Upper lobe of right lung (tissue), 1 donor: ENCODE results near the gene USP10. TPM values are rescaled to one million over a fixed set of nuclear protein-coding genes. Genes with fewer than 3 reads are reported as not detected.
"Not testable (repeated sequence)": the region's sequence is repeated elsewhere in the genome, so short reads cannot be mapped to it uniquely, and the experiment has no call there.

Experiments
- ATAC-seq: fragments of 200-7000 bp; cut with Tn5 transposase; one replicate; pipeline ENCODE4 v1.9.1; 2020; ENCODE audit warnings: mild to moderate bottlenecking, moderate library complexity
- DNase-seq: peaks from one replicate; pipeline ENCODE4 v3.0.0-alpha.2; 2020
- H3K27ac ChIP-seq: fragments of 200-600 bp; one replicate; pipeline ENCODE4 v1.8.0; 2022
- H3K27me3 ChIP-seq: fragments of 200-600 bp; one replicate; pipeline ENCODE4 v1.8.0; 2022; ENCODE audit warnings: mild to moderate bottlenecking
- H3K36me3 ChIP-seq: fragments of 200-600 bp; one replicate; pipeline ENCODE4 v1.8.0; 2022
- H3K4me1 ChIP-seq: fragments of 200-600 bp; one replicate; pipeline ENCODE4 v1.8.0; 2022
- H3K4me3 ChIP-seq: fragments of 200-600 bp; one replicate; pipeline ENCODE4 v1.8.0; 2022; ENCODE audit warnings: mild to moderate bottlenecking
- H3K9me3 ChIP-seq: fragments of 200-600 bp; one replicate; pipeline ENCODE4 v1.8.0; 2022
- intact Hi-C: fragments of 100-400 bp; cut with DNase I; formaldehyde crosslinking; loops from one replicate; pipeline ENCODE4 v1.11.0; 2022
- total RNA-seq: library from RNA; stranded (reverse); fragmentation: NEBNext Ultra II Directional; extraction: Animal tissue kit (Norgen Biotek cat#: 25700); gene quantifications from one replicate; pipeline ENCODE4 v1.2.1, GENCODE V29; 2021
- TF ChIP-seq, protein P1 (sequence below): fragments of 200-600 bp; IDR thresholded peaks from one replicate; pipeline ENCODE4 v1.8.0; 2022; ENCODE audit warnings: antibody characterized with exemption
- donor health status: DM: no; HTN: yes; CAD: no; lungs with severe emphysema.

Gene USP10
- total RNA-seq, 1 donor from 2014 or later: 59.6 TPM

DNA sequence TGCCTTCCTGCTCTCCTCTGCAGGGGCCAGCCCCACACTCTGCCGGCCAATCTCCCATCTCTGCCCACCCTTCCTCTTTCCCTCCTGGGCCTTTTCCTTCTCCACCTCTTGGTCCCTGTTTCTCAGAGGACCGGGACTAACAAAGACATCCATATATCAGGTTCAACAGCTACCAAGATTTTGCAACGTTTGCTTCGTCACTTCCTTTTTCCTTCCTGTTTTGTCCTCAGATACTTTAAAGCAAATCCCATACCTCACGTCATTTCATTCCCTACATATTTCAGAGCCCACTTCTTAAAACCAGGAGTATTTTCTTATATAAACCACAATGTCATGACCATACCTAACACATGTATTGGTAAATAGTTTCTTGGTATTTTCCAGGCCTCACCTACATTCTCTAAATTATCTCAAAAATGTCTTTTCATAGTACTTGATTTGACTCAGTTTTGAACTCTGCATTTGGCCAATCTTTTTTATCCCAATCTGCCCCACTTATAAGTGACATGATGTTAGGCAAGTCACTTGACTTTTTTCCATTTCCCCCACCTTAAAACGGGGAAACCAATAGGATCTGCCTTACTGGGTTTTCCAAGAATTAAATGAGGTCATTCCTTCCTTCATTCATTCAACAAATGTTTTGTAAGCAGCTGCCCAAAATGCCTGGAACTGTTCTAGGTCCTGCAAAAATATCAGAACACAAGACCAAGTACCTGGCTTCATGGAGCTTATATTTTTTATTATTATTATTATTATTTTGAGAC is 7.2 kb upstream of the USP10 start:
- no peak for ATAC-seq
- DNase-seq: no peak
- H3K27ac ChIP-seq: no peak overlapping the region
- no peak overlapping the region for H3K4me3 ChIP-seq
- TF ChIP-seq, protein P1, sequence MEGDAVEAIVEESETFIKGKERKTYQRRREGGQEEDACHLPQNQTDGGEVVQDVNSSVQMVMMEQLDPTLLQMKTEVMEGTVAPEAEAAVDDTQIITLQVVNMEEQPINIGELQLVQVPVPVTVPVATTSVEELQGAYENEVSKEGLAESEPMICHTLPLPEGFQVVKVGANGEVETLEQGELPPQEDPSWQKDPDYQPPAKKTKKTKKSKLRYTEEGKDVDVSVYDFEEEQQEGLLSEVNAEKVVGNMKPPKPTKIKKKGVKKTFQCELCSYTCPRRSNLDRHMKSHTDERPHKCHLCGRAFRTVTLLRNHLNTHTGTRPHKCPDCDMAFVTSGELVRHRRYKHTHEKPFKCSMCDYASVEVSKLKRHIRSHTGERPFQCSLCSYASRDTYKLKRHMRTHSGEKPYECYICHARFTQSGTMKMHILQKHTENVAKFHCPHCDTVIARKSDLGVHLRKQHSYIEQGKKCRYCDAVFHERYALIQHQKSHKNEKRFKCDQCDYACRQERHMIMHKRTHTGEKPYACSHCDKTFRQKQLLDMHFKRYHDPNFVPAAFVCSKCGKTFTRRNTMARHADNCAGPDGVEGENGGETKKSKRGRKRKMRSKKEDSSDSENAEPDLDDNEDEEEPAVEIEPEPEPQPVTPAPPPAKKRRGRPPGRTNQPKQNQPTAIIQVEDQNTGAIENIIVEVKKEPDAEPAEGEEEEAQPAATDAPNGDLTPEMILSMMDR: no peak
- H3K4me1 ChIP-seq: no peaks in the 10 kb centered on the region
- no peaks in the 10 kb centered on the region for H3K27me3 ChIP-seq
- H3K9me3 ChIP-seq: no peaks in the 10 kb centered on the region
- intact Hi-C loops: no loop called here
- H3K36me3 ChIP-seq: no peaks in the 10 kb centered on the region

DNA sequence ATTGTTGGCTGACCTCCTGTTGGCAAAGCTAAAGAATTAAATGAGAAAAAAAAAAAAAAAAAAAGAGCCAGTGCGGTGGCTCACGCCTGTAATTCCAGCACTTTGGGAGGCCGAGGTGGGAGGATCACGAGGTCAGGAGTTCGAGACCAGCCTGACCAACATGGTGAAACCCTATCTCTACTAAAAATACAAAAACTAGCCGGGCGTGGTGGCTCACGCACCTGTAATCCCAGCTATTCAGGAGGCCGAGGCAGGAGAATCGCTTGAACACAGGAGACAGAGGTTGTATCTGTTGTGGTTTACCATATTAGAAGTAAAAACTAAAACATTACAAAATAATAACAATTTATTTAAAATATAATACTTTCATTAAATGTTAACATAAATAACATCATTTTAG is 5.9 kb upstream of the USP10 start:
- intact Hi-C loops, H3K36me3 ChIP-seq, H3K4me1 ChIP-seq, H3K4me3 ChIP-seq, H3K27me3 ChIP-seq, H3K27ac ChIP-seq, ATAC-seq, DNase-seq, H3K9me3 ChIP-seq: not testable (repeated sequence)

DNA sequence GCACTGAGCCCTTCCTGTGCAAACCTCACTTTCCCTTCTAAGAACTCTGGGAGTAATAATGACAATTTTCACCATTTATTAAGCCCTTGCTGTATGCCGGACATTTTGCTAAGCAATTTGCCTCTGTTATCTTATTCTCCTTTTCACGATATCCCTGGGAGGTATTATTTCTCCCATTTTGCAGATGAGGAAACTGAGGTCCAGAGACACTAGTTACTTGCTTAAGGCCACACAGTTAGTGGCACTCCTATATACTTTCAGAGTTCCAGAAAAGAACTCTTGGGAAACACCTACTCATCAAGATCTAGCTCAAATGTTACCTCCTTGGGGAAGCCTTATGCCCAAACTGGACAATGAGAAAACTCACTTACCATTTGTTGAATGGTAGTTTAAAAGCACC is 4.8 kb upstream of the USP10 start:
- TF ChIP-seq, protein P1: no peak
- H3K27me3 ChIP-seq: no peaks in the 10 kb centered on the region
- H3K36me3 ChIP-seq: no peaks in the 10 kb centered on the region
- no peak overlapping the region for H3K27ac ChIP-seq
- ATAC-seq (no peak), DNase-seq (no peak)
- intact Hi-C loops: no loop called here
- no peaks in the 10 kb centered on the region for H3K9me3 ChIP-seq
- H3K4me3 ChIP-seq: no peak overlapping the region
- peaks cover 6% of the 10 kb centered on the region for H3K4me1 ChIP-seq

DNA sequence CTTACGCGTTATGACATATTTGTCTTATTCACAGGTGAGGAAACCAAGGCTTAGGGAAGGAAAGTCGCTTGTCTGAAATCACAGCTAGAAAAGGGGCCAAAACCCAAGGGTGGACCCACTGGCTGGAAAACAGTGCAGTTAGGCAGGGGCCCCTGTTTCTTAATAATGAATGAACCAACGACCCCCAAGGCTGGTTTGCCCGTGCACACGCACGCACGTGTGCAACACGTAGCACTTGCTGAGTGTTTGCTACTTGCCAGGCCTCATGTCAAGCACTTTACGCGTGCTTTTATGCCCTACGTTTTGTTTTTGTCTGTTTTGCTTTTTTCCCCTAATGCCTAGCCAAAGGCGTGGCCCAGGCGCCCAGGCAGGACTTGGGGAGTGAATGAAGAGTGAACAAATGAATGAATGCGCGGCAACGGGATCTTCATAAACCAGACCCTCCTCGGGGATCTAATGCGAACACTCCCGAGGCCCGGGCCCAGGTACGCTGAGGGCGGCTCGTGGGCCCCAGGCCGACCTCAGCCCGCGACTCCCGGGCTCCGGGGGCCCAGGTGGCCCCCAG is 571 bp upstream of the USP10 start:
- TF ChIP-seq, protein P1: no peak
- intact Hi-C loops: no loop called here
- ATAC-seq: no peak
- Histone ChIP-seq H3K9me3 (no peaks in the 10 kb centered on the region), H3K4me3 (peak overlapping the region; percentile 93), H3K4me1 (peaks cover 22% of the 10 kb centered on the region), H3K27me3 (no peaks in the 10 kb centered on the region), H3K27ac (peak overlapping the region; percentile 63), H3K36me3 (no peaks in the 10 kb centered on the region)
- no peak for DNase-seq

DNA sequence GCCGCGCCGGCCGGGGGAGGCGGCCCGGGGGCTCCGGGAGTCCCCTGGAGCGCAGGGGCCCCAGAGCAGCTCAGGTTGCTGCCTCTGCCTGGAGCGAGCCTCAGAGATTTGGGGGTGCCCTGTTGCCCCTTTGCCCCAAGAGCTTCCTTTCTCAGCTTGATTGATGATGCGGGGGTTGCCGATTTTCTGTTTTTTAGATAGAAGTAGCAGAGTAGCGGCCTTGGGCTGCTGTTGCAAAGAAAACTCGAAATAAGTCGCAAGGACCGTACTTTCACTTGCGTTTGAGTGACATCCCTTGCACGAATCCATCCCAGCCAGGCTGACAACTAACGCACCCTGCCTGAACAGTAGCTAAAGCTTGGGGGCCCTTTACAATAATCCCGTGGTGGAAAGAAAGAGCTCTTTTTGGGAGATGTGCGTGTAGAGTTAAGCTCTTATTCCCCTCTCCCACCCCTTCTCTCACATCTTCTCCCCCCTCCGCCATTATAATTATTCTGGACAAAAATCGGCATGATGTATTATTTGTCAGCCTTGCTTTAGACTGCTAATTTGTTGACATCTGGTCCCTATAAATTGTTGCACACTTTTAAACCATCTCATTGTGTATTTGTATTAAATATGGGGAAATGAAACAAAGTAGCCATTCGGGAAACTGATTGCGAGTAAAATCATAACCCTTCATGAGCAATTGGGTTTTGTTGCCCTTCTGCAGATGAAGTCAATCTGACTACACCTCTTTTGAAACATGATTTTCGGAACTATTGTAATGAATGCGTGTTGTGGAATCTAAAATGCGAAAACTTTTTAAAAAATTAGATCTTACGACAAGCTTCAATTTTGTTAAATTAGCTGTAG is 873 bp downstream of the USP10 start:
- Histone ChIP-seq H3K27ac (peak overlapping the region; percentile 89), H3K27me3 (no peaks in the 10 kb centered on the region), H3K9me3 (no peaks in the 10 kb centered on the region), H3K36me3 (no peaks in the 10 kb centered on the region), H3K4me3 (peak overlapping the region; percentile 93), H3K4me1 (peaks cover 25% of the 10 kb centered on the region)
- DNase-seq (no peak), ATAC-seq (peak; percentile 31)
- TF ChIP-seq, protein P1: no peak
- intact Hi-C loops: no loop called here

DNA sequence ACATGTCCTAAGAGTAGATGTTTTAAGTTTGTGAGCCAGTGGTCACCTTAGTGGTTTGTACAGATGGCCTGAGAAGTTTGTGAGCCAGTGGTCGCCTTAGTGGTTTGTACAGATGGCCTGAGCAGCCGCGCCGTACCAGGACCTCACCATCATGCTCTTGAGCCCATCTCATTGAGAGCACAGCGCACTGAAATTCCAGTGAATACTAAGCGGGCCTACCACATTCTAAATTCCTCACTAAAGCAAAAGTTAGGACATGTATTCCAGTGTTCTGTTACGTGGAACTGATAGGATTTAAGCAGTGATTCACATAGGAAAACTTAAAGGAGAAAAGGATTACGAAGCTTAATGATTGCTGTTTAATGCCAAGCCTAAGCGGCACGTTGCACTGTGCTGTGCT is 3.9 kb downstream of the USP10 start:
- H3K36me3 ChIP-seq: no peaks in the 10 kb centered on the region
- no peak for DNase-seq
- no peak overlapping the region for H3K4me3 ChIP-seq
- no peaks in the 10 kb centered on the region for H3K9me3 ChIP-seq
- ATAC-seq: no peak
- TF ChIP-seq, protein P1: no peak
- intact Hi-C loops: no loop called here
- no peak overlapping the region for H3K27ac ChIP-seq
- no peaks in the 10 kb centered on the region for H3K27me3 ChIP-seq
- peaks cover 31% of the 10 kb centered on the region for H3K4me1 ChIP-seq
